ENCODE data around the gene UBE2G1. TPM values are rescaled to one million over a fixed set of nuclear protein-coding genes. Genes with fewer than 3 reads are reported as not detected.
"Not testable (repeated sequence)": the region's sequence is repeated elsewhere in the genome, so short reads cannot be mapped to it uniquely, and the experiment has no call there.

Gene UBE2G1
- total RNA-seq, 1 donor from 2014 or later, result 87.8 TPM

DNA sequence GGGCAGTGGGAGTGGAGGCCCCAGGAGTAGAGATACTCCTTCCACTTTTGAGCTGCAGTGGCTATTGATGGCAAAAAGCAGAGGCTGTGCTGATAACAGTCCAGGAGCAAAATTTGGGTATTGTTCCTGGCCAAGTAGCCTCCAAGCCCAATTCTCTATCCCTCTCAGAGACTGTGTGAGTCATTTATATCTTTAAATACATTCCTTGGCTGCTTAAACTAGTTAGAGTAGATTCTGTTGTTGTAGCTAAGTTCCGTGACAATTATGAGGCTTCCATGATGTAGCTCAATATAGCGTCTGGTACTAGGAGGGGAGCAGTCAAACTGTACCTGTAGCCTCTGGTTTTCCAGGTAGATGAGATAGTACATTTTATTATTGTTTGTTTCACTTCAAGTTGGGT, 19.9 kb upstream of the UBE2G1 start:
- Mint-ChIP-seq H3K4me3 (ENCODE audit: low read depth) (no peak overlapping the region), H3K36me3 (ENCODE audit: insufficient read depth) (no peaks in the 10 kb centered on the region), H3K27me3 (no peaks in the 10 kb centered on the region), H3K9me3 (ENCODE audit: low read depth) (no peaks in the 10 kb centered on the region), H3K27ac (no peak overlapping the region), H3K4me1 (ENCODE audit: low read depth) (peaks cover 2% of the 10 kb centered on the region)
- TF ChIP-seq CTCF (IDR thresholded peaks at IDR 0.05; ENCODE audit: unreplicated experiment), result no peak
- no peak for DNase-seq (ENCODE audit: low spot score, unreplicated experiment)

DNA sequence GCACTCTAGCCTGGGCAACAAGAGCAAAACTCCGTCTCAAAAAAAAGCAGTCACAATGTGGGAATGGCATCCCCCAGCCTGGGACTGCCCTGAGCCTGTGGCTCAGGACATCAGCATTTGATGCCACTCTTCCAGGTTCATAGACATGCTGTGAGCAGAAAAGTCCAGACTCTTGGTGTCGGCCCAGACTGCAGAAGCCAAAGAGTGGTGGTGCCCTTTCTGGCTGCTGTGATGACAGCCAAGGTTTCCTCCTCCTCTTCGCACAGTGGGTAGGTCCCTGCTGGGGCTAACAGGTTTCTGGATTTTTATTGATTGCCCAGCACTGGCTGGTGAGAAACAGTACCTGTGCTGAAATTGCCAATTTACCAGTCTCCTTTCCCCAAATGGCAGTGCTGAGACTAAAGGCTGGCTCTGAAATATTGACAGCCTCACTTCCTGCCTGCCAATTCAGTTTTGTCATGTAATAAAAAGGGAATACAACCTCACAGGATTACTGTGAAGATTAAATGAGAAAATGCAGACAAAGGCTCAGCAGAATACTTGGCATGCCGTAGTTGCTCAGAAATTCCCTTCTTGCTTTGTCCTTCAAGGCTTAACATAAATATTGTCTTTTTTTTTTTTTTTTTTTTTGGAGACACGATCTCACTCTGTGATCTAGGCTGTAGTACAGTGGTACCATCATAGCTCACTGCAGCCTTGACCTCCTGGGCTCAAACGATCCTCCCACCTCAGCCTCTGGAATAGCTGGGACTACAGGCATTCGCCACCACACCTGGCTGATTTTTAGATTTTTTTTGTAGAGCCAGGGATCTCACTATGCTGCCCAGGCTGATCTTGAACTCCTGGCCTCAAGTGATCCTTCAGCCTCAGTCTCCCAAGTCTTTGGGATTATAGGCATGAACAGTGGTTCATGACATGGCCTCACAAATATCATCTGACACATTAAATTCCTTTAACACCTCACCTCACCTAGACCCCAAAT, 15.5 kb upstream of the UBE2G1 start:
- no peak for DNase-seq (ENCODE audit: low spot score, unreplicated experiment)

GRCh38 chr17:4378626-4379025, 12.2 kb upstream of the UBE2G1 start:
- Mint-ChIP-seq H3K36me3 (ENCODE audit: insufficient read depth) (no peaks in the 10 kb centered on the region), H3K4me3 (ENCODE audit: low read depth) (no peak overlapping the region), H3K4me1 (ENCODE audit: low read depth) (no peaks in the 10 kb centered on the region), H3K27ac (no peak overlapping the region), H3K9me3 (ENCODE audit: low read depth) (no peaks in the 10 kb centered on the region), H3K27me3 (no peaks in the 10 kb centered on the region)
- DNase-seq (ENCODE audit: low spot score, unreplicated experiment), result no peak
- no peak for TF ChIP-seq CTCF (IDR thresholded peaks at IDR 0.05; ENCODE audit: unreplicated experiment)

More for the DNA sequence above, 15.5 kb upstream of the UBE2G1 start:
- H3K36me3 Mint-ChIP-seq (ENCODE audit: insufficient read depth), result no peaks in the 10 kb centered on the region
- no peaks in the 10 kb centered on the region for H3K27me3 Mint-ChIP-seq
- H3K4me1 Mint-ChIP-seq (ENCODE audit: low read depth), result no peaks in the 10 kb centered on the region
- H3K27ac Mint-ChIP-seq, result no peak overlapping the region
- no peaks in the 10 kb centered on the region for H3K9me3 Mint-ChIP-seq (ENCODE audit: low read depth)
- no peak for TF ChIP-seq CTCF (IDR thresholded peaks at IDR 0.05; ENCODE audit: unreplicated experiment)
- H3K4me3 Mint-ChIP-seq (ENCODE audit: low read depth), result no peak overlapping the region

DNA sequence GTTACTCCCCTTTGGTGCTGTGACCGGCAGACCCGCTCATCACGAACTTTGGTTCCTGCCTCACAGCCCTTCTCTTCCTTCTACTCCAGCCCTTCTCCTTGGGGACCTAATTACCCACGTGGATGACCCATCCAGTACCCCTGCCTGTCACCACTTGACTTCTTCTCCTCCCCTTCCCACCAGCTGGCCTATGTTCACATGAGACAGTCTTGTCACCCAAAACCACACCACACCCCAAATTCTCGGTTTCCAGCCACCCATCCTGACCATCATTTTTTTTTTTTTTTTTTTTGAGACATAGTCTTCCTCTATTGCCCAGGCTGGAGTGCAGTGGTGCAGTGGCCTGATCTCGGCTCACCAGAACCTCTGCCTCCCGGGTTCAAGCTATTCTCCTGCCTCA, 10.8 kb upstream of the UBE2G1 start:
- H3K36me3 Mint-ChIP-seq (ENCODE audit: insufficient read depth), result not testable (repeated sequence)

DNA sequence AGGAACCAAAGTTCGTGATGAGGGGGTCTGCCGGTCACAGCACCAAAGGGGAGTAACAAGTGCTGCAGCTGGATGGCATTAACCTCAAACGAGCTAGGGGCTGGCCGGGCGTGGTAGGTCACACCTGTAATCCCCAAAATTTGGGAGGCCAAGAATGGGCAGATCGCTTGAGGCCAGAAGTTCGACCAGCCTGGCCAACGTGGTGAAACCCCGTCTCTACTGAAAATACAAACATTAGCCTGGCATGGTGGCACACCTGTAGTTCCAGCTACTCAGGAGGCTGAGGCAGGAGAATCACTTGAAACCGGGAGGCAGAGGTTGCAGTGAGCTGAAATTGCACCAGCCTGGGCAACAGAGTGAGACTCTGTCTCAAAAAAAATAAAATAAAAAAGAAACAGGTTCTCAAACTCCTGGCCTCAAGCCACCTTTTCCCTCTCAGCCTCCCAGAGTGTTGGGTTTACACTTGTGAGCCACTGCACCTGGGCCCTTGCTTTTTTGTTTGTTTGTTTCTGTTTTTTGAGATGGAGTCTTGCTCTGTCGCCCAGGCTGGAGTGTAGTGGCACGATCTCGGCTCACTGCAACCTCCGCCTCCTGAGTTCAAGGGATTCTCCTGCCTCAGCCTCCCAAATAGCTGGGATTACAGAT, 9.4 kb upstream of the UBE2G1 start:
- H3K4me3 Mint-ChIP-seq (ENCODE audit: low read depth); H3K27me3 Mint-ChIP-seq; H3K9me3 Mint-ChIP-seq (ENCODE audit: low read depth); H3K36me3 Mint-ChIP-seq (ENCODE audit: insufficient read depth); H3K27ac Mint-ChIP-seq; DNase-seq (ENCODE audit: low spot score, unreplicated experiment); H3K4me1 Mint-ChIP-seq (ENCODE audit: low read depth): not testable (repeated sequence)

More for the DNA sequence above, 10.8 kb upstream of the UBE2G1 start:
- H3K27me3 Mint-ChIP-seq; H3K4me3 Mint-ChIP-seq (ENCODE audit: low read depth); H3K9me3 Mint-ChIP-seq (ENCODE audit: low read depth); H3K4me1 Mint-ChIP-seq (ENCODE audit: low read depth); DNase-seq (ENCODE audit: low spot score, unreplicated experiment); H3K27ac Mint-ChIP-seq: not testable (repeated sequence)

DNA sequence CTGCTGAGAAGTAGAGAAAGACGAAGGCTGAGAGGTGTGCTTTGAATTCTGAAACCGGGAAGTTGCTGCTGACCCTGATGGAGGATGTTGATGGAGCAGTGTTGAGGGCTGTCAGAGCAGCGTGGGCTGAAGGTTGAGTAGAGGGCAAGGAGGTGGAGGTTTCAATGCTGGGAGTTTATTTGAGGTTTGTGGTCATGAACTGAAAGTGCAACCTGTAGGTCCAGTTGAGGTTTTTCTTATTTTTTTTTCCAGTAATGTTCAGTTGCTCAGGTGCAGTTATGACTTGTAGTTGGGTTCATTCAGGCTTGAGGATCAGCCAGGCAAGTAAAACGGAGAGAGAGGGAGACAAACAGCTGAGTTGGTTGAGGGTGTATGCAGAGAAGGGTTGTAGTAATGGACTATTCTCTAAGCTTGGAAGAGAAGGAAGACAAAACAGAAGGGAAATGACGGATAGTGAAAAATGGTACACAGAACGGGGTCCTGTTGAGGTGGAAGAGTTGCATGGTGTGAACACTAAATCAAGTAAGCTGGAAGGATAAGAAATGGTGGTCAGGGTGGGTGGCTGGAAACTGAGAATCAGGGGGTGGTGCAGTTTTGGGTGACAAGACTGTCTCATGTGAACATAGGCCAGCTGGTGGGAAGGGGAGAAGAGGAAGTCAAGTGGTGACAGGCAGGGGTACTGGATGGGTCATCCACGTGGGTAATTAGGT, 8.7 kb upstream of the UBE2G1 start:
- H3K27me3 Mint-ChIP-seq, result no peaks in the 10 kb centered on the region
- no peaks in the 10 kb centered on the region for H3K4me1 Mint-ChIP-seq (ENCODE audit: low read depth)
- no peaks in the 10 kb centered on the region for H3K36me3 Mint-ChIP-seq (ENCODE audit: insufficient read depth)
- H3K27ac Mint-ChIP-seq, result no peak overlapping the region
- DNase-seq (ENCODE audit: low spot score, unreplicated experiment), result no peak
- no peak for TF ChIP-seq CTCF (IDR thresholded peaks at IDR 0.05; ENCODE audit: unreplicated experiment)
- no peak overlapping the region for H3K4me3 Mint-ChIP-seq (ENCODE audit: low read depth)
- no peaks in the 10 kb centered on the region for H3K9me3 Mint-ChIP-seq (ENCODE audit: low read depth)
